ENCODE measurements around the gene CLCN5.

GRCh38 chrX:49947781-49948180 is 25.4 kb downstream of the CLCN5 start:
- TF ChIP-seq, protein P1, sequence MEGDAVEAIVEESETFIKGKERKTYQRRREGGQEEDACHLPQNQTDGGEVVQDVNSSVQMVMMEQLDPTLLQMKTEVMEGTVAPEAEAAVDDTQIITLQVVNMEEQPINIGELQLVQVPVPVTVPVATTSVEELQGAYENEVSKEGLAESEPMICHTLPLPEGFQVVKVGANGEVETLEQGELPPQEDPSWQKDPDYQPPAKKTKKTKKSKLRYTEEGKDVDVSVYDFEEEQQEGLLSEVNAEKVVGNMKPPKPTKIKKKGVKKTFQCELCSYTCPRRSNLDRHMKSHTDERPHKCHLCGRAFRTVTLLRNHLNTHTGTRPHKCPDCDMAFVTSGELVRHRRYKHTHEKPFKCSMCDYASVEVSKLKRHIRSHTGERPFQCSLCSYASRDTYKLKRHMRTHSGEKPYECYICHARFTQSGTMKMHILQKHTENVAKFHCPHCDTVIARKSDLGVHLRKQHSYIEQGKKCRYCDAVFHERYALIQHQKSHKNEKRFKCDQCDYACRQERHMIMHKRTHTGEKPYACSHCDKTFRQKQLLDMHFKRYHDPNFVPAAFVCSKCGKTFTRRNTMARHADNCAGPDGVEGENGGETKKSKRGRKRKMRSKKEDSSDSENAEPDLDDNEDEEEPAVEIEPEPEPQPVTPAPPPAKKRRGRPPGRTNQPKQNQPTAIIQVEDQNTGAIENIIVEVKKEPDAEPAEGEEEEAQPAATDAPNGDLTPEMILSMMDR (IDR thresholded peaks at IDR 0.05): no peak
- TF ChIP-seq POLR2A (IDR thresholded peaks at IDR 0.05): no peak
- no peak for TF ChIP-seq EP300 (IDR thresholded peaks at IDR 0.05)
